T-cell (primary cell): ENCODE measurements around the gene ERG. TPM values are rescaled to one million over a fixed set of nuclear protein-coding genes. Genes with fewer than 3 reads are reported as not detected.

ENCODE experiments used
- ATAC-seq, 4 experiments: fragments of 200-7000 bp in 3 of 4; fragments of 150-1000 bp in 1 of 4; cut with Tn5 transposase; replicated peaks in 1 of 4; 1 replicate in 3 of 4; 2 replicates in 1 of 4; pipeline ENCODE4 v1.10.0; 2021; ENCODE audit warnings: moderate library complexity in 3 of 4, mild to moderate bottlenecking in 2 of 4, moderate number of reproducible peaks in 1 of 4
- CTCF ChIA-PET, 2 donors: fragments of 300-600 bp; sonication (Branson Sonifier 250); formaldehyde crosslinking; loops; one replicate each; lab custom pipeline; 2022; ENCODE audit warnings: antibody characterized with exemption in 2 of 2; lab: Charles Lee
- POLR2A ChIA-PET, 2 donors: fragments of 300-600 bp; sonication (Branson Sonifier 250); formaldehyde crosslinking; loops; one replicate each; lab custom pipeline; 2022; ENCODE audit warnings: antibody characterized with exemption in 2 of 2; lab: Charles Lee
- DNase-seq, 35 experiments: peaks; one replicate each; pipeline versions ENCODE4 v3.0.0 to v3.0.0-alpha.2; 2013 to 2023
- H3K27ac ChIP-seq: one replicate; pipeline ENCODE4 v1.5.1; 2013; ENCODE audit warnings: low read length
- H3K27me3 ChIP-seq, 2 experiments: replicated peaks in 1 of 2; 1 replicate in 1 of 2; 2 replicates in 1 of 2; pipeline versions ENCODE4 v1.6.1 to v1.7.0; 2013; ENCODE audit warnings: low read length in 1 of 2, mixed read lengths in 1 of 2; ENCODE audit not compliant: control insufficient read depth in 2 of 2, insufficient read depth in 2 of 2; ENCODE audit errors: extremely low read depth in 1 of 2
- H3K36me3 ChIP-seq, 2 donors: 1 replicate in 1 of 2; 2 replicates in 1 of 2; pipeline versions ENCODE4 v1.6.1 to v1.7.0; 2013; ENCODE audit warnings: low read length in 1 of 2; ENCODE audit not compliant: control insufficient read depth in 2 of 2, insufficient read depth in 1 of 2; ENCODE audit errors: extremely low read depth in 1 of 2
- H3K4me1 ChIP-seq, 2 experiments: 1 replicate in 1 of 2; 2 replicates in 1 of 2; pipeline versions ENCODE4 v1.6.1 to v1.7.0; 2013; ENCODE audit warnings: low read length in 2 of 2, mixed read lengths in 1 of 2; ENCODE audit not compliant: insufficient read depth in 2 of 2, control insufficient read depth in 1 of 2; ENCODE audit errors: extremely low read depth in 1 of 2
- H3K4me3 ChIP-seq, 2 donors: 1 replicate in 1 of 2; 2 replicates in 1 of 2; pipeline versions ENCODE4 v1.5.1 to v1.7.0; 2013; ENCODE audit warnings: mild to moderate bottlenecking in 2 of 2, low read length in 1 of 2, moderate library complexity in 1 of 2; ENCODE audit not compliant: control insufficient read depth in 1 of 2; ENCODE audit errors: extremely low read depth in 1 of 2
- H3K9me3 ChIP-seq: 2 replicates; pipeline ENCODE4 v1.7.0; 2013
- H3K27ac Mint-ChIP-seq, 2 donors: one replicate each; pipeline ENCODE4 v1.8.0; 2020 to 2021; ENCODE audit warnings: mild to moderate bottlenecking in 2 of 2, mixed read lengths in 2 of 2
- H3K27me3 Mint-ChIP-seq, 2 donors: one replicate each; pipeline ENCODE4 v1.8.0; 2021 to 2022; ENCODE audit warnings: mixed read lengths in 2 of 2
- H3K36me3 Mint-ChIP-seq: one replicate; pipeline ENCODE4 v1.8.0; 2021; ENCODE audit warnings: mixed read lengths
- H3K4me1 Mint-ChIP-seq, 3 donors: one replicate each; pipeline ENCODE4 v1.8.0; 2020 to 2022; ENCODE audit warnings: mixed read lengths in 3 of 3, mild to moderate bottlenecking in 1 of 3
- H3K4me3 Mint-ChIP-seq, 3 donors: one replicate each; pipeline ENCODE4 v1.8.0; 2020 to 2022; ENCODE audit warnings: mild to moderate bottlenecking in 3 of 3, mixed read lengths in 3 of 3, moderate library complexity in 3 of 3
- H3K9me3 Mint-ChIP-seq, 3 donors: one replicate each; pipeline ENCODE4 v1.8.0; 2020 to 2022; ENCODE audit warnings: mixed read lengths in 3 of 3
- WGBS: methylation state at CpG from one replicate; pipeline ENCODE4 v1.1.5; 2013; ENCODE audit warnings: missing lambda C conversion rate; ENCODE audit not compliant: insufficient coverage; 5-methylcytosine and 5-hydroxymethylcytosine counted together
- total RNA-seq, 35 experiments: library from RNA in 6 of 35; stranded (reverse) in 6 of 35; fragments of 120-200 nt in 1 of 35; gene quantifications; one replicate each; pipeline versions ENCODE4 v1.2.1 to v1.2.4 and lab custom pipeline; 2013 to 2026

Gene ERG
- total RNA-seq, 5 donors from 2014 or later (not counting 1 experiment from before 2014, with no cell fraction given) = 0.54 to 1.5 (median 0.85) TPM; not detected in 1

- 86% methylated on average over 1 of the region's 1 CpG for WGBS
- Histone ChIP-seq H3K4me1 (no peaks in the 10 kb centered on the region), H3K27ac (no peak overlapping the region), H3K27me3 (peaks cover 0 to 15% of the 10 kb centered on the region in 2 experiments), H3K9me3 (no peaks in the 10 kb centered on the region), H3K36me3 (no peaks in the 10 kb centered on the region), H3K4me3 (no peak overlapping the region)
- Mint-ChIP-seq H3K27me3 (peaks cover 12 to 17% of the 10 kb centered on the region in 2 donors), H3K4me1 (no peaks in the 10 kb centered on the region), H3K4me3 (no peak overlapping the region), H3K36me3 (no peaks in the 10 kb centered on the region), H3K27ac (no peak overlapping the region), H3K9me3 (no peaks in the 10 kb centered on the region)
- CTCF ChIA-PET = no interaction called here
- DNase-seq = no peak
- ATAC-seq = no peak
- POLR2A ChIA-PET = no interaction called here
Measured at GRCh38 chr21:38388203-38388602, 110.1 kb downstream of the ERG start.

- ATAC-seq (peak in 1 of 4 experiments; percentile 23), DNase-seq (peak in 1 of 35 experiments; percentile 9)
- Mint-ChIP-seq H3K27me3 (peaks cover 13 to 16% of the 10 kb centered on the region in 2 donors), H3K9me3 (no peaks in the 10 kb centered on the region), H3K4me3 (no peak overlapping the region), H3K27ac (no peak overlapping the region), H3K36me3 (no peaks in the 10 kb centered on the region), H3K4me1 (no peaks in the 10 kb centered on the region)
- no peak overlapping the region for H3K4me3 ChIP-seq
- no peak overlapping the region for H3K27ac ChIP-seq
- 3% methylated on average over 4 of the region's 4 CpGs for WGBS
- H3K36me3 ChIP-seq = no peaks in the 10 kb centered on the region
- H3K4me1 ChIP-seq = no peaks in the 10 kb centered on the region
- ChIA-PET CTCF (no interaction called here), POLR2A (no interaction called here)
- no peaks in the 10 kb centered on the region for H3K9me3 ChIP-seq
- peaks cover 0 to 16% of the 10 kb centered on the region in 2 experiments for H3K27me3 ChIP-seq
Measured at GRCh38 chr21:38386967-38387366, 111.3 kb downstream of the ERG start.

- no peak overlapping the region for H3K4me3 Mint-ChIP-seq
- no peaks in the 10 kb centered on the region for H3K4me1 Mint-ChIP-seq
- DNase-seq = no peak
- POLR2A ChIA-PET = no interaction called here
- Histone ChIP-seq H3K27me3 (peaks cover 0 to 16% of the 10 kb centered on the region in 2 experiments), H3K4me3 (no peak overlapping the region), H3K27ac (no peak overlapping the region), H3K4me1 (no peaks in the 10 kb centered on the region), H3K36me3 (no peaks in the 10 kb centered on the region), H3K9me3 (no peaks in the 10 kb centered on the region)
- no peak for ATAC-seq
- WGBS = 80% methylated on average over 1 of the region's 7 CpGs
- CTCF ChIA-PET = no interaction called here
- no peak overlapping the region for H3K27ac Mint-ChIP-seq
- H3K9me3 Mint-ChIP-seq = no peaks in the 10 kb centered on the region
- no peaks in the 10 kb centered on the region for H3K36me3 Mint-ChIP-seq
- H3K27me3 Mint-ChIP-seq = peaks cover 13 to 14% of the 10 kb centered on the region in 2 donors
Measured at GRCh38 chr21:38385427-38386175, 112.7 kb downstream of the ERG start.

- H3K4me1 Mint-ChIP-seq = no peaks in the 10 kb centered on the region
- H3K4me3 Mint-ChIP-seq = no peak overlapping the region
- no peak overlapping the region for H3K4me3 ChIP-seq
- CTCF ChIA-PET = interaction anchor here in 1 of 2 donors (0.6 kb wide), 1 partner anchor 663 kb away, joined by 4 read pairs; no protein-coding TSS in a partner anchor
- H3K4me1 ChIP-seq = no peaks in the 10 kb centered on the region
- H3K36me3 Mint-ChIP-seq = no peaks in the 10 kb centered on the region
- no peak overlapping the region for H3K27ac ChIP-seq
- no peaks in the 10 kb centered on the region for H3K9me3 Mint-ChIP-seq
- DNase-seq (no peak), ATAC-seq (no peak)
- WGBS = 53% methylated on average over 4 of the region's 8 CpGs
- POLR2A ChIA-PET = no interaction called here
- peaks cover 0 to 16% of the 10 kb centered on the region in 2 experiments for H3K27me3 ChIP-seq
- H3K9me3 ChIP-seq = no peaks in the 10 kb centered on the region
- peaks cover 13 to 14% of the 10 kb centered on the region in 2 donors for H3K27me3 Mint-ChIP-seq
- no peaks in the 10 kb centered on the region for H3K36me3 ChIP-seq
- no peak overlapping the region for H3K27ac Mint-ChIP-seq
Measured at GRCh38 chr21:38384675-38385426, 113.4 kb downstream of the ERG start.

GRCh38 chr21:38384238-38384560 lies 114.1 kb downstream of the ERG start:
- WGBS = 25% methylated on average over 6 of the region's 8 CpGs
- H3K27ac ChIP-seq = no peak overlapping the region
- H3K27ac Mint-ChIP-seq = no peak overlapping the region
- ChIA-PET CTCF (no interaction called here), POLR2A (no interaction called here)
- no peaks in the 10 kb centered on the region for H3K36me3 ChIP-seq
- no peaks in the 10 kb centered on the region for H3K4me1 ChIP-seq
- H3K9me3 ChIP-seq = no peaks in the 10 kb centered on the region
- no peak overlapping the region for H3K4me3 Mint-ChIP-seq
- H3K27me3 Mint-ChIP-seq = peaks cover 13 to 14% of the 10 kb centered on the region in 2 donors
- DNase-seq (no peak), ATAC-seq (no peak)
- no peak overlapping the region for H3K4me3 ChIP-seq
- H3K9me3 Mint-ChIP-seq = no peaks in the 10 kb centered on the region
- no peaks in the 10 kb centered on the region for H3K36me3 Mint-ChIP-seq
- H3K4me1 Mint-ChIP-seq = no peaks in the 10 kb centered on the region
- peaks cover 0 to 19% of the 10 kb centered on the region in 2 experiments for H3K27me3 ChIP-seq

- no peaks in the 10 kb centered on the region for H3K4me1 ChIP-seq
- ATAC-seq (no peak), DNase-seq (no peak)
- peaks cover 0 to 19% of the 10 kb centered on the region in 2 experiments for H3K27me3 ChIP-seq
- no peak overlapping the region for H3K27ac Mint-ChIP-seq
- no peaks in the 10 kb centered on the region for H3K36me3 Mint-ChIP-seq
- ChIA-PET POLR2A (no interaction called here), CTCF (no interaction called here)
- H3K9me3 ChIP-seq = no peaks in the 10 kb centered on the region
- H3K4me1 Mint-ChIP-seq = no peaks in the 10 kb centered on the region
- H3K9me3 Mint-ChIP-seq = no peaks in the 10 kb centered on the region
- WGBS = 79% methylated on average over 23 of the region's 34 CpGs
- H3K27me3 Mint-ChIP-seq = peaks cover 13 to 14% of the 10 kb centered on the region in 2 donors
- H3K27ac ChIP-seq = no peak overlapping the region
- no peak overlapping the region for H3K4me3 ChIP-seq
- H3K4me3 Mint-ChIP-seq = no peak overlapping the region
- H3K36me3 ChIP-seq = no peaks in the 10 kb centered on the region
Measured at GRCh38 chr21:38383411-38384237, 114.7 kb downstream of the ERG start.
